HL-60 (cell line): ENCODE results near the gene TMEM117.

Experiments
- GABPA ChIP-seq: IDR thresholded peaks from 2 replicates; pipeline ENCODE4 v1.6.1; 2012; ENCODE audit warnings: low read depth
- POLR2AphosphoS5 ChIP-seq: IDR thresholded peaks from 2 replicates; pipeline ENCODE4 v1.6.1; 2012; ENCODE audit warnings: low read depth
- SPI1 ChIP-seq: IDR thresholded peaks from 2 replicates; pipeline ENCODE4 v1.6.1; 2012; ENCODE audit warnings: low read depth, mild to moderate bottlenecking, borderline replicate concordance
- TF ChIP-seq, protein P1 (sequence below): IDR thresholded peaks from one replicate; pipeline ENCODE4 v1.5.1; 2011; ENCODE audit warnings: low read length, control low read depth, inconsistent platforms; ENCODE audit not compliant: insufficient read depth
- TF ChIP-seq, protein P2 (sequence below): IDR thresholded peaks from 2 replicates; pipeline ENCODE4 v1.6.1; 2012; ENCODE audit warnings: low read depth; ENCODE audit not compliant: insufficient replicate concordance

DNA sequence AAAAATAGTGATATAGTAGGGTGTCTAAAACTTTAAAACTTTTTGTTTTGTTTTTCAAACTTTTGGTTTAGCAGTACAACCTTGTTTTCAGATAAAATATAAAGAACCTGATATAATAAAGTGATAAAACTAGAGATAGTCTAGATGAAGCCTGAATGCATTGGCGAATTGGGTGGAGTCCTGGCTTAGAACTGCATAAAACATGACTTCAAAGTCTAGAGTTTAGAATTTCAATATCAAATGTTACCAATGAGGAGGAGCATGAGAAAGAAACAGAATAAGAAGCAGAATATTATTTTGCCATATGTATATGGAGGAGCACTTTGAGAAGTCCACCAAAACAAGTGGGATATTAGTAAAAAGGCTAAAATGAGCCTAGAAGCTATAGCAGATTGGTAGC lies 263.6 kb downstream of the TMEM117 start:
- TF ChIP-seq, protein P1, sequence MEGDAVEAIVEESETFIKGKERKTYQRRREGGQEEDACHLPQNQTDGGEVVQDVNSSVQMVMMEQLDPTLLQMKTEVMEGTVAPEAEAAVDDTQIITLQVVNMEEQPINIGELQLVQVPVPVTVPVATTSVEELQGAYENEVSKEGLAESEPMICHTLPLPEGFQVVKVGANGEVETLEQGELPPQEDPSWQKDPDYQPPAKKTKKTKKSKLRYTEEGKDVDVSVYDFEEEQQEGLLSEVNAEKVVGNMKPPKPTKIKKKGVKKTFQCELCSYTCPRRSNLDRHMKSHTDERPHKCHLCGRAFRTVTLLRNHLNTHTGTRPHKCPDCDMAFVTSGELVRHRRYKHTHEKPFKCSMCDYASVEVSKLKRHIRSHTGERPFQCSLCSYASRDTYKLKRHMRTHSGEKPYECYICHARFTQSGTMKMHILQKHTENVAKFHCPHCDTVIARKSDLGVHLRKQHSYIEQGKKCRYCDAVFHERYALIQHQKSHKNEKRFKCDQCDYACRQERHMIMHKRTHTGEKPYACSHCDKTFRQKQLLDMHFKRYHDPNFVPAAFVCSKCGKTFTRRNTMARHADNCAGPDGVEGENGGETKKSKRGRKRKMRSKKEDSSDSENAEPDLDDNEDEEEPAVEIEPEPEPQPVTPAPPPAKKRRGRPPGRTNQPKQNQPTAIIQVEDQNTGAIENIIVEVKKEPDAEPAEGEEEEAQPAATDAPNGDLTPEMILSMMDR: no peak
- no peak for TF ChIP-seq POLR2AphosphoS5
- TF ChIP-seq, protein P2, sequence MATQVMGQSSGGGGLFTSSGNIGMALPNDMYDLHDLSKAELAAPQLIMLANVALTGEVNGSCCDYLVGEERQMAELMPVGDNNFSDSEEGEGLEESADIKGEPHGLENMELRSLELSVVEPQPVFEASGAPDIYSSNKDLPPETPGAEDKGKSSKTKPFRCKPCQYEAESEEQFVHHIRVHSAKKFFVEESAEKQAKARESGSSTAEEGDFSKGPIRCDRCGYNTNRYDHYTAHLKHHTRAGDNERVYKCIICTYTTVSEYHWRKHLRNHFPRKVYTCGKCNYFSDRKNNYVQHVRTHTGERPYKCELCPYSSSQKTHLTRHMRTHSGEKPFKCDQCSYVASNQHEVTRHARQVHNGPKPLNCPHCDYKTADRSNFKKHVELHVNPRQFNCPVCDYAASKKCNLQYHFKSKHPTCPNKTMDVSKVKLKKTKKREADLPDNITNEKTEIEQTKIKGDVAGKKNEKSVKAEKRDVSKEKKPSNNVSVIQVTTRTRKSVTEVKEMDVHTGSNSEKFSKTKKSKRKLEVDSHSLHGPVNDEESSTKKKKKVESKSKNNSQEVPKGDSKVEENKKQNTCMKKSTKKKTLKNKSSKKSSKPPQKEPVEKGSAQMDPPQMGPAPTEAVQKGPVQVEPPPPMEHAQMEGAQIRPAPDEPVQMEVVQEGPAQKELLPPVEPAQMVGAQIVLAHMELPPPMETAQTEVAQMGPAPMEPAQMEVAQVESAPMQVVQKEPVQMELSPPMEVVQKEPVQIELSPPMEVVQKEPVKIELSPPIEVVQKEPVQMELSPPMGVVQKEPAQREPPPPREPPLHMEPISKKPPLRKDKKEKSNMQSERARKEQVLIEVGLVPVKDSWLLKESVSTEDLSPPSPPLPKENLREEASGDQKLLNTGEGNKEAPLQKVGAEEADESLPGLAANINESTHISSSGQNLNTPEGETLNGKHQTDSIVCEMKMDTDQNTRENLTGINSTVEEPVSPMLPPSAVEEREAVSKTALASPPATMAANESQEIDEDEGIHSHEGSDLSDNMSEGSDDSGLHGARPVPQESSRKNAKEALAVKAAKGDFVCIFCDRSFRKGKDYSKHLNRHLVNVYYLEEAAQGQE: no peak
- no peak for TF ChIP-seq GABPA
- no peak for TF ChIP-seq SPI1
